ENCODE measurements around the gene PPP1R12C.
"Not testable (repeated sequence)": the region's sequence is repeated elsewhere in the genome, so short reads cannot be mapped to it uniquely, and the experiment has no call there.

Gene PPP1R12C

DNA sequence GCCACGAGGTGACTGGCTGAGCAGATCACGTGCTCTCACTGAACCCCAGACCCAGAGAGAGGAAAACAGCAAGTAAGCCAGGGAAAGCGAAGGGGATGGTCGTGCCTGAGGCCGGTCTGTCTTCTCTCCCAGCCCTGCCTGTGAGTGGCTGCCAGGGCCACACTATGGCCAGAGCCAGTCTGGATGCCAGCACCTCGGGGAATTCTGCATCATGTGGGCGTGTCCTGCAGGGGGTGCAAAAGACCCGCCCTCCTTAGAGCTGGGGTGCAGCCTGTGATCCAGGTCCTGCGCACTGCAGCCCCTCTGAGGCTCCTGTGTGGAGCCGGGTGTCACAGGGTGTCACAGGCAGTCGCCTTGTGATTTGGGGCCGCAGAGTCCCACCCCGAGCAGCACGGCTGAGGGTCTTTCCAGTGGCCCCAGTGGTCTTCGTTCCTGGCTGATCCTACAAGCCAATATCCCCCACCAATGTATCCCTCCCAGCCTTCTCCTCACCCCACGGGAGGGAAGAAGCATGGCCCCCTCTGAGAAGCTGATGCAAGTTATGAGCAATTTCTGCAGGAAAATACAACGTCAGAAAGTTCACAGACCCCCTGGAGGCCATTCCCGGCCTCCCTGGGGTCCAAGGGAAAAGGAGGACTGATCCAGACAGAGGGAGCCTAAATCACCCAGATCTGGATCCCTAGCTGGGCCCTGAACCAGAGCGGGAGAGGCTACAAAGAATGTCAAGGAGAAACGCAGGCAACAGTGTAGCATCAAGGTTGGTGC, 7.7 kb downstream of the PPP1R12C start:
- no peak for DNase-seq

GRCh38 chr19:55107252-55107651, 10.2 kb downstream of the PPP1R12C start:
- not testable (repeated sequence) for DNase-seq

GRCh38 chr19:55106591-55106990, 10.8 kb downstream of the PPP1R12C start:
- no peak for DNase-seq

GRCh38 chr19:55105237-55105636, 12.2 kb downstream of the PPP1R12C start:
- DNase-seq: no peak

GRCh38 chr19:55103190-55103589, 14.2 kb downstream of the PPP1R12C start:
- no peak for DNase-seq

- DNase-seq: no peak
Observed at GRCh38 chr19:55101261-55101660, 16.2 kb downstream of the PPP1R12C start.

- DNase-seq: no peak
Observed at GRCh38 chr19:55099557-55100506, 17.6 kb downstream of the PPP1R12C start.

- DNase-seq: no peak
Observed at GRCh38 chr19:55098716-55099556, 18.5 kb downstream of the PPP1R12C start.

- no peak for DNase-seq
Observed at GRCh38 chr19:55097864-55098715, 19.3 kb downstream of the PPP1R12C start.

- DNase-seq: no peak
Observed at GRCh38 chr19:55096061-55096701, 21.3 kb downstream of the PPP1R12C start.

DNA sequence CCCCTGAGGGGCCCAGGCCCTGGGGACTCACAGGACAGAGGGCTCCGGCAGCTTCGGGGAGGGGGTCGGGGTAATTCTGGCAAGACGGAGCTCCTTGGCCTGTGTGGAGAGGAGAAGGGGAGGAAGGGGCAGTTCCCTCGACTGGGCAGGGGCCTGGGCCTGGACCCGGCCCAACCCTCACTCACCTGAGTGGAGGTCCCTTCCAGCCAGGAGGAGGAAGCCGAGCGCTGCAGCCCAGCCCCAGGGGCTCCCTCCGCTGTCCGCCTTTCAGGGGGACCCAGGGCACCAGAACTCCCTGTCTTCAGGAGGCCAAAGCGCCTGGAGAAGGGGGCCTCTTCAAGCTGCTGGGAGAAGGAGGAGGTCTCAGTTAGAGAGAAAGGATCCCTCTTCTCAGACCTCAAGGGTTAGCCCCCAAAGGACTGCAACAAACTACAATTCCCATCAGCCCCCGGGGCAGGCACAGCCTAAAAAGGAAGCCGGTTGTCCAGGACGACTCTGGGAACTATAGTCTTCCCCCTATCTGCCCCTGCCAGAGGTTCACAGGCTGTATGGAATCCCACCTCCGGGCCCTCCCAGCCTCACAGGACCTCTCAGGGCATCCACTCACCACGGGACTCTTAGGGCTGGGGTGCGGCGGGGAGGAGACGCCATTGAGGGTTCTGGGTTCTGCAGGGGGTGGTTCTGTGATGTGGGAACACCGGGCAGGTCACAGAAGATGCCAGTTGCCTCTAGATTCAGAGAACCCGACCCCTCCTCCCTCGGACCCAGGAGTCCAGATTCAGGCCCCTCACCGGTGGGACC, 22.0 kb downstream of the PPP1R12C start:
- no peak for DNase-seq

DNA sequence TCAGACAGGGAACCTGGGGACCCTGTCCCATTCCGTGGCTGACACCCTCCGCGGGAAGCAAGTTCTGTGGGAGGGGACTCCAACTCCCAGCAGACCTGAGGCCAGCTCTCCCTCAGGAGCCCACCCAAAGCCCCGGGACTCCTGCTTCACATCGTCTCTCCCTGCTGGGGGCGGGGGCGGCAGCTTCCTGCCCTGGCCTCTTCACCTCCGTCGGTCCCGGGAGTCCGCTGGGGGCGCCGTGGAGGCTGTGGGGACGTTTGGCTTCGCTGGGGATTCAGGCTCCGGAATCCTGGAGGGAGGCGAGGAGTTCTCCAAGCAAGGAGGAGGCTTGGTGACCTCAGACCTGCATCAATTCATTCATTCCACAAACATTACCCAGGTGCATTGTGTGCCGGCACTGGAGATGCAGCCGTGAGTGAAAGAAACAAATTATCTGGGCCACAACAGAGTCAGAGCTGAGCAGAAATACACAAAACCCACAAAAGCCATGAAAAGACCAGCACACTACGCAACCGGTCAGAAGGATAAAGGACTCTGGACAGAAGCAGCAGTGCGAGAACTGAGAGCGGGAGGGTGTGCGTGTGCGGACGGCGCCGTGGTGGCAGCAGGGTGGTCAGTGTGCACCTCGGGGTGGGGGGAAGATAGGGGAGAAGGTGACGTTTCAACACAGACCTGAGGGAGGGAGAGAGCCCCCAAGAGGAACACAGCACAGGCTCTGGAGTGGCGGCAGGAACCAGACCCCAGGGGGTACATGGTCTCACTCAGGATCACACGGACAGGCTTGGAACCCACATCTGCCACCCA, 22.8 kb downstream of the PPP1R12C start:
- DNase-seq: no peak

GRCh38 chr19:55092423-55093318, 24.8 kb downstream of the PPP1R12C start:
- DNase-seq: no peak

- no peak for DNase-seq
Observed at GRCh38 chr19:55091955-55092354, 25.5 kb downstream of the PPP1R12C start.

GRCh38 chr19:55091126-55091910, 26.1 kb downstream of the PPP1R12C start:
- no peak for DNase-seq

DNA sequence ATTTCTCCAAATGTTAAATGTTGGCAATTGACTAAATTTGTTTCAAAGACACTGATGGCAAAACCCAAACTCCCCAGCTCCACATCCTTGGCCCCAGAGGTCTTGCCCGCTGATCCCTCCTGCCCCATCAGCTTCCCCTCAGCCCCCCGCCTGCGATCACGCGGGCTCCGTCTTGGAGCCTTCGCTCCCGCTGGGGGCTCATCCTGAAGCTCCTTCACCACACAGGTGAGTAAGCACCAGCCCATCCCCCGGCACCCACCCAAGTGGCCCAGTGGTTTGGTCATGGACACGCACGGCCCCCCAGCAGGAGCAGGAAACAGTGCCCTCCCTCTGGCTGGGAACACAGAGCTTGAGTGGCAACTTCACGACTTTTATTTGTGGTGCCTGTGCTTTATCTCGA, 26.9 kb downstream of the PPP1R12C start:
- no peak for DNase-seq

DNA sequence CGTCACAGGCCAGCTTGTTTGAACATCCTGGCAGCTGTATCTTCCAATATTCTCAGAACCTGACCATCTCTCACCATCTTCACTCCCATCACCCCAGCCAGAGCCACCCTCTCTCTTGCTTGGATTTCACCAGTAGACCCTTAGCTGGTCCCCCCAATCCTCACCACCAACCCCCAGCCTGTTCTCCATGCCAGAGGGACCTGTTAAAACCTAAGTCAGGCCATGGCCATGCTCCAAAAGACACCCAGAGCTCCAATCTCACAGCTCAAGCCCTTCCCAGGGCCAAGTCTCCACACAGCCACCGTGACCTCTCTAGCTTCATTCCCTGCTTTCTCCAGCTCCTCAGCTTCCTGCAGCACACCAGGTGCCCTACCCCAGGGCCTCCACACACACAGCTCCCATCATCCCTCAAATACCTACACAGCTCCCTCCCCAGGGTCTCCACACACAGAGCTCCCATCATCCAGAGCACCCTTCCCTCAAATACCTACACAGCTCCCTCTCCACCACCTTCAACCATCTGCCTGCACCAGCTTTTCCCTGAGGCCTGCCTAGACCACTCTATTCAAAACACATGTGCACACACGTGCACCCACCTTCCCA, 28.0 kb downstream of the PPP1R12C start:
- DNase-seq: no peak
